D721Med (cell line): ENCODE data around the gene ZFYVE9.

ENCODE experiments used
- DNase-seq: peaks from one replicate; pipeline ENCODE4 v3.0.0; 2011; ENCODE audit warnings: low spot score; ENCODE audit not compliant: insufficient read length
- FAIRE-seq: peaks from 2 replicates; lab custom pipeline; 2011; peaks lifted over from hg19 to GRCh38; lab: Jason Lieb, UNC
- CTCF ChIP-seq: IDR thresholded peaks from 2 replicates; pipeline ENCODE4 v1.5.1; 2012; ENCODE audit warnings: mild to moderate bottlenecking, control low read depth; ENCODE audit not compliant: insufficient read depth; ENCODE audit errors: missing control alignments

Gene ZFYVE9

GRCh38 chr1:52357397-52357796 is 215.5 kb downstream of the ZFYVE9 start:
- no peak for FAIRE-seq
- no peak for TF ChIP-seq CTCF
- no peak for DNase-seq

- TF ChIP-seq CTCF: no peak
- DNase-seq: no peak
- no peak for FAIRE-seq
These were observed 217.1 kb downstream of the ZFYVE9 start for GRCh38 chr1:52358851-52359497.

- DNase-seq (no peak), FAIRE-seq (no peak)
- TF ChIP-seq CTCF: no peak
These were observed 218.0 kb downstream of the ZFYVE9 start for GRCh38 chr1:52359676-52360594.

- no peak for FAIRE-seq
- no peak for TF ChIP-seq CTCF
- DNase-seq: no peak
These were observed 218.7 kb downstream of the ZFYVE9 start for GRCh38 chr1:52360595-52360968.

- DNase-seq: no peak
- TF ChIP-seq CTCF: no peak
- FAIRE-seq: no peak
These were observed 222.4 kb downstream of the ZFYVE9 start for GRCh38 chr1:52364235-52364839.

GRCh38 chr1:52365071-52365745 is 223.3 kb downstream of the ZFYVE9 start:
- FAIRE-seq (no peak), DNase-seq (no peak)
- TF ChIP-seq CTCF: no peak
